Muscle layer of colon (tissue), 2 donors: ENCODE results near the gene TAF1.
"Not testable (repeated sequence)": the region's sequence is repeated elsewhere in the genome, so short reads cannot be mapped to it uniquely, and the experiment has no call there.

Experiments
- H3K27ac ChIP-seq: one replicate; pipeline ENCODE4 v1.7.0; 2013; ENCODE audit warnings: low read depth, mild to moderate bottlenecking, low read length, moderate library complexity
- H3K27me3 ChIP-seq, 2 donors: one replicate each; pipeline ENCODE4 v1.7.0; 2013; ENCODE audit warnings: low read length in 2 of 2, mild to moderate bottlenecking in 2 of 2; ENCODE audit not compliant: insufficient read depth in 2 of 2, control insufficient read depth in 1 of 2
- H3K36me3 ChIP-seq: one replicate; pipeline ENCODE4 v1.7.0; 2013; ENCODE audit warnings: mild to moderate bottlenecking, low read length; ENCODE audit not compliant: insufficient read depth
- H3K4me1 ChIP-seq: one replicate; pipeline ENCODE4 v1.7.0; 2013; ENCODE audit warnings: mild to moderate bottlenecking, low read length; ENCODE audit not compliant: insufficient read depth
- H3K4me3 ChIP-seq, 2 donors: one replicate each; pipeline ENCODE4 v1.7.0; 2013; ENCODE audit warnings: low read length in 2 of 2, low read depth in 1 of 2, mild to moderate bottlenecking in 1 of 2, moderate library complexity in 1 of 2
- H3K9ac ChIP-seq: one replicate; pipeline ENCODE4 v1.7.0; 2013; ENCODE audit warnings: low read length
- H3K9me3 ChIP-seq: one replicate; pipeline ENCODE4 v1.7.0; 2013; ENCODE audit warnings: mild to moderate bottlenecking, low read length
- donor health status: abdominal sarcoma.
- donor health status: Adenocarcinoma of cecum.

Gene TAF1

DNA sequence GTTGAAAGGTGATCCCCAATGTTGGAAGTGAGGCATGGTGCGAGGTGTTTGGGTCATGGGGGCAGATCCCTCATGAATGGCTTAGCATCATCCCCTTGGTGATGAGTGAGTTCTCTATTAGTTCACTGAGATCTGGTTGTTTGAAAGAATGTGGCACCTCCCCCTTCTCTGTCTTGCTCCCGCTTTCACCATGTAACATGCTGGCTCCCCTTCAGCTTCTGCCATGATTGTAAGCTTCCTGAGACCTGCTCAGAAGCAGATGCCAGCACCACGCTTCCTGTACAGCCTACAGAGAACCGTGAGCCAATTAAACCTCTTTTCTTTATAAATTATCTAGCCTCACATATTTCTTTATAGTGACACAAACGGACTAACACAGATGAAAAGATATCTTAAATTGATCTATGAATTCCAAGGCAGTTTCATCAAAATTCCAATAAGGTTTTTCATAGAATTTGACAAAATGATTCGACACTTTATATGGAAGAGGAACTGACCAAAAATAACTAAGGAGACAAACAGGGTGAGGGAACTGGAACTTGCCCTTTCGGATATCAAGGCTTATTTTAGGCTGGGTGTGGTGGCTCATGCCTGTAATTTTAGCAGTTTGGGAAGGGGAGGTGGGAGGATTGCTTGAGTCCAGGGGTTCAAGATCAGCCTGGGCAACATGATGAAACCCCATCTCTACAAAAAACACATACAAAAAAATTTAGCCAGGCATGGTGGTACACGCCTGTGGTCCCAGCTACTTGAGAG is 109.8 kb downstream of the TAF1 start:
- no peaks in the 10 kb centered on the region for H3K4me1 ChIP-seq
- no peak overlapping the region for H3K9ac ChIP-seq
- no peak overlapping the region for H3K27ac ChIP-seq
- H3K27me3 ChIP-seq: no peaks in the 10 kb centered on the region
- no peaks in the 10 kb centered on the region for H3K36me3 ChIP-seq
- H3K4me3 ChIP-seq: no peak overlapping the region
- no peaks in the 10 kb centered on the region for H3K9me3 ChIP-seq

DNA sequence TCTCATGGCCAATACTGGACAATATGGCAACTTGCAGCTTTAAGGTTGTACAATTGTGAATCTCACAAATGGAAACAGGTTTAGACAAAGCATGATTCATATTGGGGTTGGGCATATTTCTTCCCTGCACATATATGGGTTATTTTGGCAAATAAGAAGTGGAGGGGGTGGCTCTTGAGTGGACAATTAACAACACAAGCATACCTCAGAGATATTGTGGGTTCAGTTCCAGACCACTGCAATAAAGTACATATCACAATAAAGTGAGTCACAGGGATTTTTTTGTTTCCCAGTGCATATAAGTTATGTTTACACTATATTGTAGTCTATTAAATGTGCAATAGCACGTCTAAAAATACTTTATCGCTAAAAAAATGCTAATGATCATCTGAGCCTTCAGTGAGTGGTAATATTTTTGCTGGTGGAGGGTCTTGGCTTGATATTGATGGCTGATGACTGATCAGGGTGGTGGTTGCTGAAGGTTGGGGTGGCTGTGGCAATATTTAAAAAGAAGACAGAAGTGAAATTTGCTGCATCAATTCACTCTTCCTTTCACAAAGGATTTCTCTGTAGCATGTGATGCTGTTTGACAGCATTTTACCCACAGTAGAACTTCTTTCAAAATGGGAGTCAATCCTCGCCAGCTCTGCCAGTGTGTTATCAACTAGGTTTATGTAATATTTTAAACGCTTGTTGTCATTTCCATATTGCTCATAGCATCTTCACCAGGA is 116.2 kb downstream of the TAF1 start:
- Histone ChIP-seq H3K36me3 (no peaks in the 10 kb centered on the region), H3K27ac (no peak overlapping the region)

DNA sequence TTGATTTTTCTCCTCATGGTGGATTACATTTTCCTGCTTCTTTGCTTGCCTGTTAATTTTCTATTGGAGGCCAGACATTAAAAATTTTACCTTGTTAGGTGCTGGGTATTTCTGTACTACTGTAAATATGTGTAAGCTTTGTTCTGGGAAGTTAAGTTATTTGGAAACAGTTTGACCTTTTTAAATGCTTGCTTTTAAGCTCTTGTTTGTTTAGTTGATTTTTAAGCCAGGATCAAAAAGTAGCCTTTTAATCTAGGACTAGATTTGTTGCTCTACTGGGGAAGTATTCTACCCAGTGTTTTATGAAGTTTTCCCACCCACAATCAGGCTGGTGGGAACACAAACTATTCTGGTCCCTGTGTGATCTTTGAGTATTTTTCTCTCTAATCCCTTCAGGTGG is 121.7 kb downstream of the TAF1 start:
- H3K4me1 ChIP-seq: no peaks in the 10 kb centered on the region
- H3K9ac ChIP-seq: no peak overlapping the region
- H3K4me3 ChIP-seq: no peak overlapping the region
- H3K27ac ChIP-seq: no peak overlapping the region
- no peaks in the 10 kb centered on the region for H3K9me3 ChIP-seq
- H3K27me3 ChIP-seq: no peaks in the 10 kb centered on the region
- no peaks in the 10 kb centered on the region for H3K36me3 ChIP-seq

More for the DNA sequence above, 116.2 kb downstream of the TAF1 start:
- Histone ChIP-seq H3K9ac (no peak overlapping the region), H3K4me1 (no peaks in the 10 kb centered on the region), H3K27me3 (no peaks in the 10 kb centered on the region), H3K4me3 (no peak overlapping the region), H3K9me3 (no peaks in the 10 kb centered on the region)

DNA sequence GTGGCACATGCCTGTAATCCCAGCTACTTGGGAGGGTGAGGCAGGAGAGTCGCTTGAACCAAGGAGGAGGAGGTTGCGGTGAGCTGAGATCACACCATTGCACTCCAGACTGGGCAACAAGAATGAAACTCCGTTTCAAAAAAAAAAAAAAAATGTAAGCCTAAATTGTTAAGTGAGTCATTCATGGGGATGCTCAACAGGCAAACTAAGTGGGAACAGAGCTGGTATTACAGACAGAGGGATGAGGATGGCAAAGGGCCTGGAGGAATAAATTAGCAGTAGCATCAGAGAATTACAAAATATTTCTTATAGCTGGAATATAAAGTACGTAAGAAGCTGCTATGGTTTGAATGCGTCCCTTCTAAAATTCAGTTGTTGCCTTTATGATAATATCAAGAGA is 123.4 kb downstream of the TAF1 start:
- no peak overlapping the region for H3K4me3 ChIP-seq
- peaks cover 6% of the 10 kb centered on the region for H3K4me1 ChIP-seq
- no peak overlapping the region for H3K27ac ChIP-seq
- H3K9ac ChIP-seq: no peak overlapping the region
- H3K27me3 ChIP-seq: no peaks in the 10 kb centered on the region
- no peaks in the 10 kb centered on the region for H3K36me3 ChIP-seq
- H3K9me3 ChIP-seq: no peaks in the 10 kb centered on the region

DNA sequence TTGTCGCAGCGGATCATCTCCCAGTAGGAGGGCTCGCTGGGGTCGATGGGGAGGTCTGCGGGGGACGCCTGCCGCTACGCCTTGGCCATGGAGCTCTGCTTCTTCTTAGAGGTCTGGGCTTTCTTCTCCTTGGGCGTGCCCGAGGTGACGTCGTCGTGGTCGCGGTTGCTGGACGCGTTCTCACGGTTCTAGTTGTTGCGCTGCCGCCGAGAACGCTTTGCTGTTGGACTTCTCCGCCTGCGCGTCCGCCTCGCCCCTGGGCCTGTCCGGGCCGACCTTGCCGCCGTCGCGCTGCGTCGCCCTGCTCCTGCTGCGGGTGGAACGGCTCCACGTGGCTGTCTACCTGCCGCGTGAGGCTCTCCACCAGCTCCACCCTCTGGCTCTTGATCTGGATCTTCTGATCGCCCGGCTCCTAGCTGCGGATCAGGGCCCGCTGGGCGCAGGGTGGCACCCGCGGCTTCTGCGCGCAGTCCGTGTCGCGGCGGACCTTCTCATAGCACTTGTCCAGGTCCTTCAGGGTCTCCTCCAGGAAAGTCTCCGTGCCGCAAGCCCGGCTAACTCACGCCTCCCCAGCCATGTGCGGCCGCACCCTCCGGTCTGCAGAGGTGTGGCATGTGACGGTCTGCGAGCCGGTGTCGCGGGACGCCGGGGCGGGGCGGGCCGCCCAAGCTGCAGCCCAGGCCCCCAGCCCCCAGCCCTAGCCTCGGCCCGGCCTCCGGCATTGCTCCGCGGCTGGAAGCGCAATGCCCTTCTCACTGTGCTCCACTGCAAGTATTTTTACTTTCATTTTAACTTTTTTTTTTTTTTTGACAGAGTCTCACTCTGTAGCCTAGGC is 126.3 kb downstream of the TAF1 start:
- peak overlapping the region; percentile 52 to 60 for H3K4me3 ChIP-seq
- no peaks in the 10 kb centered on the region for H3K36me3 ChIP-seq
- no peak overlapping the region for H3K9ac ChIP-seq
- H3K9me3 ChIP-seq: no peaks in the 10 kb centered on the region
- no peaks in the 10 kb centered on the region for H3K27me3 ChIP-seq
- H3K27ac ChIP-seq: no peak overlapping the region
- H3K4me1 ChIP-seq: peaks cover 6% of the 10 kb centered on the region

DNA sequence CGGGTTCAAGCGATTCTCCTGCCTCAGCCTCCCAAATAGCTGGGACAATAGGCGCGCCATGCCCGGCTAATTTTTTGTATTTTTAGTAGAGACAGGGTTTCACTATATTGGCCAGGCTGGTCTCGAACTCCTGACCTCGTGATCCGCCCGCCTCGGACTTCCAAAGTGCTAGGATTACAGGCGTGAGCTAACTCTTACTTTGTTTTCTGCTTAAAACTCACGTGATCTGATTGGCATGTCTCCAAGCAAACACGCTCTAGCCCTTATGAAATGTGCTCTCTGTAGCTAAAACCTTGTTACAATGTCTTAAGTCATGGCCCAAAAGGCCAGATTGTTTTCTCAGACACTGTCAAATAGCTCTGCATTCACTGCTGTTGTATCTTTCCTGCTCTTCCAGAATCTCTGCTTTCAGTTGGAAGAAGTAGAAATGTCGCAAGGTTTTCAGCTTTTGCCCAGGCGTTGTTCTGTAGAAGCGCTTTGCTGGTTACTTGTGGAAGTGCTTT is 127.0 kb downstream of the TAF1 start:
- Histone ChIP-seq H3K9me3 (no peaks in the 10 kb centered on the region), H3K4me3 (peak overlapping the region in 1 of 2 donors; percentile 60), H3K9ac (no peak overlapping the region), H3K27ac (peak overlapping the region; percentile 0), H3K4me1 (peaks cover 6% of the 10 kb centered on the region), H3K27me3 (no peaks in the 10 kb centered on the region), H3K36me3 (no peaks in the 10 kb centered on the region)

DNA sequence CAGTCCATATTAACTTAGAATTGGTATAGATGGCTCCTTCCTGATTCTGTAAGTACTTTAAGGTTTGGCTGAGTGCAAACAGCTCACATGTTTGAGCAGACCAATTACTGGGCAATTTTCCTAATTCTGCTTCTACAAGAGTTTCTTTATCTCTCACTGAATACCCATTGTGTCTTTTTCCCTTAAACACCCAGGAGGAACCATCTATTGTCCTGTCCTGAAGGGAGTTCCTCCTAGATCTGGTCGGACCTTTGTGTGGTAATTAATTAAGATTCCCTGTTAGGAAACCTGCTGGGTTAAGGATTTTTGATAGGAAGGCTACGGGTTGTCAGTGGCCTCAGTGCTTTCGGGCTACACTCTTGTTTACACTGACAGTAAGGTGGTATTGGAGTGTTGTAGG is 129.8 kb downstream of the TAF1 start:
- not testable (repeated sequence) for H3K4me1 ChIP-seq, H3K9ac ChIP-seq, H3K36me3 ChIP-seq, H3K9me3 ChIP-seq, H3K27me3 ChIP-seq, H3K4me3 ChIP-seq, H3K27ac ChIP-seq

DNA sequence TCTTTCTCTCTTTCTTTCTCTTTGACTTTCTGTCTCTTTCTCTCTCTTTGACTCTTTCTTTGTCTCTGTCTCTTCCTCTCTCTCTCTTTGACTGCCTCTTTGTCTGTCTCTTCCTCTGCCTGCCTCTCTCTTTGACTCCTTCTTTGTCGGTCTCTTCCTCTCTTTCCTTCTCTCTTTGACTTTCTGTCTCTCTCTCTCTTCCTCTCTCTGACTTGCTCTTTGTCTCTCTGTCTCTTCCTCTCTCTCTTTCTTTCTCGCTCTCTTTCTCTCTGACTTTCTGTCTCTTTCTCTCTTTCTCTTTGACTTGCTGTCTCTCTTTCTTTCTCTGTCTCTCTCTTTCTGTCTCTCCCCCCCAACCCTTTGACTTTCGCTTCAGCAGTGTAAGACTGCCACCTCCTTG is 130.3 kb downstream of the TAF1 start:
- Histone ChIP-seq H3K9ac (no peak overlapping the region), H3K4me1 (peaks cover 6% of the 10 kb centered on the region), H3K36me3 (no peaks in the 10 kb centered on the region), H3K9me3 (no peaks in the 10 kb centered on the region), H3K27me3 (no peaks in the 10 kb centered on the region), H3K27ac (no peak overlapping the region), H3K4me3 (no peak overlapping the region)

DNA sequence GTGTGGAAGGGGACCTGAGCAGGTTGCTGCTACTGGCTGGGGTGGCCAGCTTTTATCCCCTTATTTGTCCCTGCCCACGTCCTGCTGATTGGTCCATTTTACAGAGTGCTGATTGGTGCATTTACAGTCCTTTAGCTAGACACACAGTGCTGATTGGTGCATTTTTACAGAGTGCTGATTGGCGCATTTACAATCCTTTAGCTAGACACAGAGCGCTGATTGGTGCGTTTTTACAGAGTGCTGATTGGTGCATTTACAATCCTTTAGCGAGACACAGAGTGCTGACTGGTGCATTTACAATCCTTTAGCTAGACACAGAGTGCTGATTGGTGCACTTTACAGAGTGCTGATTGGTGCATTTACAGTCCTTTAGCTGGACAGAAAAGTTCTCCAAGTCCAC is 135.9 kb downstream of the TAF1 start:
- not testable (repeated sequence) for H3K27ac ChIP-seq, H3K9ac ChIP-seq, H3K4me1 ChIP-seq, H3K27me3 ChIP-seq, H3K36me3 ChIP-seq, H3K4me3 ChIP-seq, H3K9me3 ChIP-seq

DNA sequence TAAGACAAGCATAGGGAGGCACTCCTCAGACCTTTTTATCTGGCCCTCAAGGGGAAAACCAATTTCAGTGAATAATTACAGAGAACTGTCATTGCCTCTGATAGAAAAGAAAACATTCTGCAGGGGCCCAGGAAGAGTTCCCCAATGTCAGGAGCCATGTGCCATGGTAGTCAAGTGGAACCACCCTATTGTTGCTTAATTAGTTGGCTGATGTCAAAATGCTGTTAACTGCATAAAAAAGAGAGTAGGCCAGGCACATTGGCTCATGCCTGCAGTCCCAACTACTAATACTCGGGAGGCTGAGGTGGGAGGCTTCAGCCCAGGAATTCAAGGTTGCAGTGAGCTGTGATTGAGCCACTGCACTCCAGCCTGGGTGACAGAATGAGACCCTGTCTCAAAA is 138.2 kb downstream of the TAF1 start:
- Histone ChIP-seq H3K27me3 (no peaks in the 10 kb centered on the region), H3K4me3 (no peak overlapping the region), H3K9ac (no peak overlapping the region), H3K27ac (no peak overlapping the region), H3K9me3 (no peaks in the 10 kb centered on the region), H3K36me3 (no peaks in the 10 kb centered on the region), H3K4me1 (no peaks in the 10 kb centered on the region)

DNA sequence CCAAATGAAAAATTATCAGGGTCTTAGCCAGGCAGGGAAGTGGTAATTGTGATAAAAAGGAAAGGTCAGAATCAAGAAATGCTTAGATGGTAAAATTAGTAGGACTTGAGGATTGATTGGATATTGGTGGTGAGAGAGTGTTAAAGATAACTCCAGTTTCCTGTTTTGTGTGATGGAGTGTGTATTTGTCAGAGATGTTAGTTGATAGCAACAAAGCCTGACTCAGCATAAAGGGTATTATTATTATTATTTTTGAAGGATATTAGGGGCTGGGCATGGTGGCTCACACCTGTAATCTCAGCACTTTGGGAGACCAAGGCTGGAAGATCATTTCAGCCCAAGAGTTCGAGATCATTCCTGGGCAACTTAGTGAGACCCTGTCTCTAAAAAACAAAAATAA is 143.1 kb downstream of the TAF1 start:
- Histone ChIP-seq H3K9me3 (no peaks in the 10 kb centered on the region), H3K27me3 (no peaks in the 10 kb centered on the region)

More for the DNA sequence above, 143.1 kb downstream of the TAF1 start:
- Histone ChIP-seq H3K4me1 (no peaks in the 10 kb centered on the region), H3K27ac (no peak overlapping the region), H3K36me3 (no peaks in the 10 kb centered on the region), H3K9ac (no peak overlapping the region), H3K4me3 (no peak overlapping the region)
